Measurements from ENCODE around the gene CPNE9.

Gene CPNE9

GRCh38 chr3:9703736-9704346, at the start of gene CPNE9:
TSS of gene CPNE9 (plus strand) at chr3:9703833. CDS start at chr3:9703997, 164 bp downstream.
- no peak for DNase-seq

GRCh38 chr3:9659849-9660248, 43.8 kb upstream of the CPNE9 start:
- DNase-seq = no peak

- DNase-seq = no peak
Observed at GRCh38 chr3:9660972-9661371, 42.7 kb upstream of the CPNE9 start.

GRCh38 chr3:9664119-9664751, 39.4 kb upstream of the CPNE9 start:
- no peak for DNase-seq

- no peak for DNase-seq
Observed at GRCh38 chr3:9666704-9667445, 36.8 kb upstream of the CPNE9 start.

- no peak for DNase-seq
Observed at GRCh38 chr3:9669277-9669676, 34.4 kb upstream of the CPNE9 start.

- DNase-seq = no peak
Observed at GRCh38 chr3:9669720-9670432, 33.8 kb upstream of the CPNE9 start.

GRCh38 chr3:9673082-9673481, 30.6 kb upstream of the CPNE9 start:
- DNase-seq = no peak

GRCh38 chr3:9673752-9674151, 29.9 kb upstream of the CPNE9 start:
- DNase-seq = no peak

- DNase-seq = no peak
Observed at GRCh38 chr3:9675736-9676290, 27.8 kb upstream of the CPNE9 start.

- no peak for DNase-seq
Observed at GRCh38 chr3:9676785-9677184, 26.8 kb upstream of the CPNE9 start.

- no peak for DNase-seq
Observed at GRCh38 chr3:9678493-9678892, 25.1 kb upstream of the CPNE9 start.

GRCh38 chr3:9679476-9680080, 24.1 kb upstream of the CPNE9 start:
- DNase-seq = no peak

- DNase-seq = no peak
Observed at GRCh38 chr3:9681011-9681722, 22.5 kb upstream of the CPNE9 start.

GRCh38 chr3:9681723-9682081, 21.9 kb upstream of the CPNE9 start:
- DNase-seq = no peak

GRCh38 chr3:9682096-9682495, 21.5 kb upstream of the CPNE9 start:
- no peak for DNase-seq

- DNase-seq = no peak
Observed at GRCh38 chr3:9683426-9683825, 20.2 kb upstream of the CPNE9 start.

- DNase-seq = no peak
Observed at GRCh38 chr3:9685216-9686049, 18.2 kb upstream of the CPNE9 start.

- DNase-seq = no peak
Observed at GRCh38 chr3:9686050-9686550, 17.5 kb upstream of the CPNE9 start.

- DNase-seq = no peak
Observed at GRCh38 chr3:9686703-9687102, 16.9 kb upstream of the CPNE9 start.

- DNase-seq = no peak
Observed at GRCh38 chr3:9687514-9687913, 16.1 kb upstream of the CPNE9 start.

Measured in NK-92 treated with Interleukin-12 subunit alpha and Interleukin-12 subunit beta, amount 100 ng/mL, for 24 hours (cell line).